SK-N-SH (cell line): ENCODE data around the gene SNX32. TPM values are rescaled to one million over a fixed set of nuclear protein-coding genes. Genes with fewer than 3 reads are reported as not detected.
A peak's percentile ranks its signal among the peaks of the same experiment; 100 is the strongest.

Source experiments
- CHD2 ChIP-seq: fragments of 150-350 bp; IDR thresholded peaks from 2 replicates; pipeline ENCODE4 v1.6.1; 2018; ENCODE audit warnings: low read length; ENCODE audit not compliant: partially characterized antibody
- CTCF ChIP-seq: fragments of 200-600 bp; sonication (generic); IDR thresholded peaks from 2 replicates; pipeline ENCODE4 v1.6.1; 2017; ENCODE audit warnings: antibody characterized with exemption, mild to moderate bottlenecking, moderate library complexity
- ELF1 ChIP-seq: IDR thresholded peaks from 2 replicates; pipeline ENCODE4 v1.4.0; 2012
- EP300 ChIP-seq, 2 experiments: IDR thresholded peaks; 2 replicates each; pipeline versions ENCODE4 v1.4.0 to v1.6.1; 2012; ENCODE audit warnings: borderline replicate concordance in 1 of 2, low read depth in 1 of 2, low read length in 1 of 2
- FOSL2 ChIP-seq: IDR thresholded peaks from 2 replicates; pipeline ENCODE4 v1.4.0; 2012; ENCODE audit warnings: low read depth, mild to moderate bottlenecking, moderate library complexity, borderline replicate concordance
- FOXM1 ChIP-seq: IDR thresholded peaks from 2 replicates; pipeline ENCODE4 v1.4.0; 2012; ENCODE audit warnings: low read depth, mild to moderate bottlenecking
- GABPA ChIP-seq: IDR thresholded peaks from 2 replicates; pipeline ENCODE4 v1.4.0; 2012; ENCODE audit warnings: low read depth, mild to moderate bottlenecking
- IRF3 ChIP-seq: fragments of 150-350 bp; IDR thresholded peaks from 2 replicates; pipeline ENCODE4 v1.6.1; 2016; ENCODE audit warnings: mild to moderate bottlenecking, low read depth, low read length
- MAX ChIP-seq: IDR thresholded peaks from 2 replicates; pipeline ENCODE4 v1.4.0; 2012; ENCODE audit warnings: low read depth
- NRF1 ChIP-seq: IDR thresholded peaks from 2 replicates; pipeline ENCODE4 v1.6.1; 2012; ENCODE audit warnings: low read depth, mild to moderate bottlenecking, low read length
- REST ChIP-seq: IDR thresholded peaks from 2 replicates; pipeline ENCODE4 v1.6.1; 2012; ENCODE audit warnings: mild to moderate bottlenecking, low read depth, low read length, moderate library complexity
- RFX5 ChIP-seq: IDR thresholded peaks from 2 replicates; pipeline ENCODE4 v1.6.1; 2012; ENCODE audit warnings: mild to moderate bottlenecking, improper control_type of control experiment, low read length
- SIN3A ChIP-seq: IDR thresholded peaks from 2 replicates; pipeline ENCODE4 v1.6.1; 2012; ENCODE audit warnings: low read depth, mild to moderate bottlenecking, low read length, moderate library complexity, borderline replicate concordance
- SMC3 ChIP-seq: IDR thresholded peaks from 2 replicates; pipeline ENCODE4 v1.6.1; 2012; ENCODE audit warnings: low read depth, low read length, improper control_type of control experiment
- TCF12 ChIP-seq: IDR thresholded peaks from 2 replicates; pipeline ENCODE4 v1.4.0; 2012
- YY1 ChIP-seq: IDR thresholded peaks from 2 replicates; pipeline ENCODE4 v1.4.0; 2012; ENCODE audit warnings: low read depth, mild to moderate bottlenecking
- polyA plus RNA-seq, 3 experiments: library from polyadenylated mRNA; depleted of rRNA; stranded (reverse); fragments of >200 nt; gene quantifications; 2 replicates each; pipeline ENCODE4 v1.2.3, GENCODE V29; 2012

The SNX32 gene
- polyA plus RNA-seq, 1 of the 3 experiments (the other 2 are of a cell fraction), result 1.0 TPM

GRCh38 chr11:65860278-65861164 lies 26.8 kb downstream of the SNX32 start, which contains the start of gene MUS81 (continued):
- TF ChIP-seq REST (peak; percentile 44; the same call in 1 of the 2 replicates), NRF1 (no peak), ELF1 (peak; percentile 83), SMC3 (no peak), MAX (peak; percentile 89), CTCF (peak; percentile 91), FOSL2 (no peak), GABPA (peak; percentile 84), CHD2 (peak; percentile 82), TCF12 (peak; percentile 54; the same call in 1 of the 2 replicates), SIN3A (peak; percentile 96), FOXM1 (no peak), YY1 (peak; percentile 83), IRF3 (no peak), RFX5 (0 out of 2 replicates have a peak, but pooled peaks have one; percentile 49), EP300 (IDR thresholded peaks at IDR 0.05; ENCODE audit: borderline replicate concordance in 1 of 2, low read depth in 1 of 2, low read length in 1 of 2) (peak in 1 of 2 experiments; percentile 52; a peak in 1 of 4 replicates)
